Measurements from ENCODE around the gene PLCB2. TPM values are rescaled to one million over a fixed set of nuclear protein-coding genes. Genes with fewer than 3 reads are reported as not detected.

The PLCB2 gene
- total and polyA plus RNA-seq, 9 of the 15 experiments (the other 6 are each of a cell fraction or from before 2014, with no cell fraction given) = 0.37 to 12.3 (median 8.0) TPM

DNA sequence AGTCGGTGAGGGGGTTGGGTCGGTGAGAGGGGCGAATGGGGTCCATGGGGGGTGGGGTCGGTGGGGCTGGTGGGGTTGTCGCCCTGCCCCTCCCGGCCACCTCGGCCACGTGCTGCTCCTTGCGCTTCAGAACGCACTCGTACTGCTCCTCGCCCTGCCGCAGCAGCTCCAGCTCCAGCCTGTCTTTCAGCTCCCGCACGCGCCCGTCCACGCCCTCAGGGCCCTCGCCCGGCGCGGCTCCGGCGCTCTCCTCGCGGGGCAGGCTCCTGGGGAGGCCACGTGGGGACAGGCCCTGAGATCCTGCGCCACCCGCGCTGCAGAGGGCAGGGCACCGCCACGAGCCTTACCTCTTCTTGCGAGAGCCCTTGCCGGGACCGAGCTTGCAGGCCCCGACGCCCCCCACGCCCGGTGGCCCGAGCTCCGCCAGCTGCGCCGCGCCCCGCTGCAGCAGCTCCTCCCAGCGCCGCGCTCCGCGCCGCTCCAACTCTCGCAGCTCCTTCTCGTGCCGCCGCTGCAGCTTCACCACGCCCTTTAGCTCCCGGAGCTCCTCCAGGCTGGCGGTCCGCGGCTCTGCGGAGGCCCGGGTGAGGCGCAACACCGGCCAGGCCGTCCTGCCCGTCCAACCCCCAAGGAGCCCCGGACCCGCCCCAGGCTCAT, 16.7 kb downstream of the PLCB2 start:
- no peak overlapping the region for H3K27ac ChIP-seq (ENCODE audit: extremely low read depth, low read depth, low read length)
- H3K4me3 ChIP-seq = peak overlapping the region; percentile 21; the same call in 1 of the 2 replicates
- H3K4me1 ChIP-seq (replicated peaks in 1 of 2; ENCODE audit: control insufficient read depth in 2 of 2, insufficient read depth in 2 of 2, low read length in 2 of 2) = peaks cover 0 to 25% of the 10 kb centered on the region in 2 experiments; a peak in 3 of 5 replicates
- H3K9me3 ChIP-seq (replicated peaks; ENCODE audit: control insufficient read depth, insufficient read depth, low read depth, low read length) = no peaks in the 10 kb centered on the region
- peak overlapping the region in 1 of 2 experiments; percentile 89; a peak in 3 of 4 replicates for H3K9ac ChIP-seq (ENCODE audit: insufficient read depth in 1 of 2, low read depth in 2 of 2, low read length in 2 of 2)
- peak overlapping the region; percentile 89 for H2AFZ ChIP-seq (ENCODE audit: low read depth, low read length)
- POLR2A ChIA-PET = interaction anchor here (0.7 to 1.8 kb wide), 3 partner anchors 9 to 29 kb away, joined by 3 to 13 read pairs (median 3); no protein-coding TSS in a partner anchor
- WGBS (ENCODE audit: insufficient coverage, low coverage, missing lambda C conversion rate) = 21% methylated on average over 13 of the region's 68 CpGs
- FAIRE-seq (no peak), DNase-seq (ENCODE audit: extremely low read depth in 1 of 4, low spot score in 3 of 4) (peak; percentile 61 to 77 (median 75)), ATAC-seq (peak; percentile 89)
- 0 out of 2 replicates have a peak, but pooled peaks cover 2% of the 10 kb centered on the region for H4K20me1 ChIP-seq (replicated peaks; ENCODE audit: control insufficient read depth, insufficient read depth, low read length)
- H3K4me2 ChIP-seq (ENCODE audit: insufficient read depth, low read length) = peak overlapping the region; percentile 47; the same call in 1 of the 2 replicates
- H3K27me3 ChIP-seq (ENCODE audit: control insufficient read depth in 2 of 2, insufficient read depth in 2 of 2, low read length in 2 of 2) = peaks cover 3 to 40% of the 10 kb centered on the region in 2 experiments; a peak in 4 of 5 replicates
- no TSS peak for BruUV-seq (replicated peaks)
- intact Hi-C loops (cut with micrococcal nuclease) = no loop called here
- no peaks in the 10 kb centered on the region for H3K79me2 ChIP-seq (ENCODE audit: control insufficient read depth, insufficient read depth, low read length)
- H3K9me1 ChIP-seq (ENCODE audit: control insufficient read depth, insufficient read depth, low read length) = no peaks in the 10 kb centered on the region
- CTCF ChIA-PET (ENCODE audit: low intra/inter-chr PET ratio) = no interaction called here
- in situ Hi-C loops (cut with MboI) = no loop called here
- H3K36me3 ChIP-seq (ENCODE audit: control insufficient read depth, insufficient read depth, low read length) = no peaks in the 10 kb centered on the region
- TF ChIP-seq POLR2AphosphoS2 (IDR thresholded peaks at IDR 0.05; ENCODE audit: low read length) (no peak), FOXJ2 (tag; IDR thresholded peaks at IDR 0.05) (no peak), FOS (IDR thresholded peaks at IDR 0.05; ENCODE audit: extremely low read depth, insufficient read length) (no peak), SRSF3 (IDR thresholded peaks at IDR 0.05; ENCODE audit: insufficient read depth, low read length) (no peak), RBM25 (IDR thresholded peaks at IDR 0.05; ENCODE audit: low read depth, low read length, severe bottlenecking) (no peak), NR1H2 (CRISPR knock-in tag; IDR thresholded peaks at IDR 0.05) (no peak), TBL1XR1 (IDR thresholded peaks at IDR 0.05; ENCODE audit: low read length in 2 of 2) (no peak), SRF (CRISPR knock-in tag; IDR thresholded peaks at IDR 0.05) (no peak), ZNF75A (CRISPR knock-in tag; IDR thresholded peaks at IDR 0.05) (no peak), HDAC2 (IDR thresholded peaks at IDR 0.05) (no peak), ZNF282 (CRISPR knock-in tag; IDR thresholded peaks at IDR 0.05) (peak; percentile 74; the same call in 1 of the 2 replicates), CHD2 (IDR thresholded peaks at IDR 0.05; ENCODE audit: low read depth, low read length) (peak; percentile 50), MED1 (CRISPR knock-in tag; IDR thresholded peaks at IDR 0.05; ENCODE audit: borderline replicate concordance) (no peak), BMI1 (IDR thresholded peaks at IDR 0.05; ENCODE audit: low read length) (no peak), ZNF445 (CRISPR knock-in tag; IDR thresholded peaks at IDR 0.05; ENCODE audit: low read depth) (no peak), RAD21 (CRISPR knock-in tag; conservative IDR thresholded peaks at IDR 0.05 in 1 of 2, IDR thresholded peaks at IDR 0.05 in 1 of 2) (no peak), NCOA2 (IDR thresholded peaks at IDR 0.05; ENCODE audit: partially characterized antibody in 2 of 2) (no peak)
- TF ChIP-seq, protein P1, sequence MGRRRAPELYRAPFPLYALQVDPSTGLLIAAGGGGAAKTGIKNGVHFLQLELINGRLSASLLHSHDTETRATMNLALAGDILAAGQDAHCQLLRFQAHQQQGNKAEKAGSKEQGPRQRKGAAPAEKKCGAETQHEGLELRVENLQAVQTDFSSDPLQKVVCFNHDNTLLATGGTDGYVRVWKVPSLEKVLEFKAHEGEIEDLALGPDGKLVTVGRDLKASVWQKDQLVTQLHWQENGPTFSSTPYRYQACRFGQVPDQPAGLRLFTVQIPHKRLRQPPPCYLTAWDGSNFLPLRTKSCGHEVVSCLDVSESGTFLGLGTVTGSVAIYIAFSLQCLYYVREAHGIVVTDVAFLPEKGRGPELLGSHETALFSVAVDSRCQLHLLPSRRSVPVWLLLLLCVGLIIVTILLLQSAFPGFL (CRISPR knock-in tag; IDR thresholded peaks at IDR 0.05) = no peak
- TF ChIP-seq, protein P2, sequence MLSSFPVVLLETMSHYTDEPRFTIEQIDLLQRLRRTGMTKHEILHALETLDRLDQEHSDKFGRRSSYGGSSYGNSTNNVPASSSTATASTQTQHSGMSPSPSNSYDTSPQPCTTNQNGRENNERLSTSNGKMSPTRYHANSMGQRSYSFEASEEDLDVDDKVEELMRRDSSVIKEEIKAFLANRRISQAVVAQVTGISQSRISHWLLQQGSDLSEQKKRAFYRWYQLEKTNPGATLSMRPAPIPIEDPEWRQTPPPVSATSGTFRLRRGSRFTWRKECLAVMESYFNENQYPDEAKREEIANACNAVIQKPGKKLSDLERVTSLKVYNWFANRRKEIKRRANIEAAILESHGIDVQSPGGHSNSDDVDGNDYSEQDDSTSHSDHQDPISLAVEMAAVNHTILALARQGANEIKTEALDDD (IDR thresholded peaks at IDR 0.05) = no peak
